HEK293 (cell line): Measurements from ENCODE around the gene ERICH3.

Source experiments
- CTCF ChIA-PET: fragments of 350-600 bp; formaldehyde crosslinking; extraction: SDS; loops from one replicate; lab custom pipeline; 2021; ENCODE audit warnings: antibody characterized with exemption; lab: Yijun Ruan, JAX
- POLR2A ChIA-PET: fragments of 300-600 bp; formaldehyde crosslinking; extraction: SDS; loops from one replicate; lab custom pipeline; 2020; ENCODE audit warnings: antibody characterized with exemption, inconsistent platforms; lab: Yijun Ruan, JAX
- H3K27ac ChIP-seq: fragments of 200-500 bp; sonication (Bioruptor generic); 2 replicates; pipeline ENCODE4 v1.5.1; 2014; ENCODE audit warnings: low read depth, low read length, control low read depth, inconsistent platforms; ENCODE audit errors: extremely low read depth
- H3K36me3 ChIP-seq, 2 experiments: fragments of 200-500 bp in 1 of 2; sonication (Bioruptor generic) in 1 of 2; 1 replicate in 1 of 2; 2 replicates in 1 of 2; pipeline ENCODE4 v1.5.1; 2014 to 2017; ENCODE audit warnings: inconsistent platforms in 2 of 2, low read length in 2 of 2; ENCODE audit not compliant: control insufficient read depth in 2 of 2, insufficient read depth in 1 of 2
- H3K4me1 ChIP-seq: fragments of 200-500 bp; sonication (Bioruptor generic); 2 replicates; pipeline ENCODE4 v1.5.1; 2014; ENCODE audit warnings: mild to moderate bottlenecking, low read length, inconsistent platforms; ENCODE audit not compliant: control insufficient read depth, insufficient read depth
- H3K4me3 ChIP-seq: 2 replicates; pipeline ENCODE4 v1.5.1; 2011; ENCODE audit warnings: low read depth, mild to moderate bottlenecking, control low read depth, low read length, moderate library complexity
- H3K9me3 ChIP-seq: fragments of 200-500 bp; sonication (Bioruptor generic); 2 replicates; pipeline ENCODE4 v1.5.1; 2014; ENCODE audit warnings: low read depth, low read length, inconsistent platforms; ENCODE audit not compliant: control insufficient read depth, insufficient read depth
- AEBP2 ChIP-seq: fragments of 450-650 bp; formaldehyde crosslinking; IDR thresholded peaks from 2 replicates; pipeline ENCODE4 v1.5.1; 2016; ENCODE audit warnings: missing biosample characterization, missing genetic modification characterization, borderline replicate concordance
- BCL11B ChIP-seq: fragments of 450-650 bp; formaldehyde crosslinking; IDR thresholded peaks from 2 replicates; pipeline ENCODE4 v1.5.1; 2016; ENCODE audit warnings: low read depth, missing biosample characterization, missing genetic modification characterization
- HOXA7 ChIP-seq: sonication (generic); formaldehyde crosslinking; IDR thresholded peaks from 2 replicates; pipeline ENCODE4 v1.8.1; 2022; ENCODE audit warnings: missing genetic modification reagents, borderline replicate concordance
- HOXC10 ChIP-seq: sonication (generic); formaldehyde crosslinking; IDR thresholded peaks from 2 replicates; pipeline ENCODE4 v1.8.1; 2023; ENCODE audit warnings: mild to moderate bottlenecking, missing genetic modification reagents
- KLF1 ChIP-seq: fragments of 450-650 bp; formaldehyde crosslinking; IDR thresholded peaks from 2 replicates; pipeline ENCODE4 v1.5.1; 2016; ENCODE audit warnings: missing biosample characterization, missing genetic modification characterization
- KLF17 ChIP-seq: fragments of 450-650 bp; formaldehyde crosslinking; IDR thresholded peaks from 2 replicates; pipeline ENCODE4 v1.5.1; 2016; ENCODE audit warnings: missing biosample characterization, missing genetic modification characterization
- SALL2 ChIP-seq: fragments of 450-650 bp; formaldehyde crosslinking; IDR thresholded peaks from 2 replicates; pipeline ENCODE4 v1.5.0; 2017; ENCODE audit warnings: missing biosample characterization, mild to moderate bottlenecking, missing genetic modification characterization, borderline replicate concordance
- TSHZ1 ChIP-seq: fragments of 450-650 bp; formaldehyde crosslinking; IDR thresholded peaks from 2 replicates; pipeline ENCODE4 v1.5.1; 2016; ENCODE audit warnings: missing biosample characterization, missing genetic modification characterization, borderline replicate concordance
- YY1 ChIP-seq: fragments of 450-650 bp; formaldehyde crosslinking; IDR thresholded peaks from 2 replicates; pipeline ENCODE4 v1.5.1; 2018; ENCODE audit warnings: missing biosample characterization, missing genetic modification characterization
- ZBTB48 ChIP-seq: fragments of 450-650 bp; formaldehyde crosslinking; IDR thresholded peaks from 2 replicates; pipeline ENCODE4 v1.5.1; 2016; ENCODE audit warnings: missing biosample characterization, missing genetic modification characterization
- ZFP37 ChIP-seq: fragments of 450-650 bp; formaldehyde crosslinking; IDR thresholded peaks from 2 replicates; pipeline ENCODE4 v1.5.1; 2016; ENCODE audit warnings: missing biosample characterization, missing genetic modification characterization
- ZIC2 ChIP-seq: fragments of 450-650 bp; formaldehyde crosslinking; IDR thresholded peaks from 2 replicates; pipeline ENCODE4 v1.5.1; 2016; ENCODE audit warnings: missing biosample characterization, missing genetic modification characterization
- ZNF121 ChIP-seq: fragments of 450-650 bp; formaldehyde crosslinking; IDR thresholded peaks from 2 replicates; pipeline ENCODE4 v1.5.1; 2016; ENCODE audit warnings: missing biosample characterization, missing genetic modification characterization
- ZNF174 ChIP-seq: fragments of 450-650 bp; formaldehyde crosslinking; IDR thresholded peaks from 2 replicates; pipeline ENCODE4 v1.5.0; 2017; ENCODE audit warnings: missing biosample characterization, mild to moderate bottlenecking, missing genetic modification characterization
- ZNF2 ChIP-seq: fragments of 450-650 bp; formaldehyde crosslinking; IDR thresholded peaks from 2 replicates; pipeline ENCODE4 v1.5.1; 2016; ENCODE audit warnings: missing biosample characterization, missing genetic modification characterization
- ZNF24 ChIP-seq: fragments of 450-650 bp; formaldehyde crosslinking; IDR thresholded peaks from 2 replicates; pipeline ENCODE4 v1.5.1; 2016; ENCODE audit warnings: missing biosample characterization, missing genetic modification characterization
- ZNF416 ChIP-seq: fragments of 450-650 bp; formaldehyde crosslinking; IDR thresholded peaks from 2 replicates; pipeline ENCODE4 v1.5.1; 2016; ENCODE audit warnings: missing biosample characterization, missing genetic modification characterization
- ZNF600 ChIP-seq: fragments of 450-650 bp; formaldehyde crosslinking; IDR thresholded peaks from 2 replicates; pipeline ENCODE4 v1.5.1; 2016; ENCODE audit warnings: missing biosample characterization, missing genetic modification characterization
- ZNF624 ChIP-seq: fragments of 450-650 bp; formaldehyde crosslinking; IDR thresholded peaks from 2 replicates; pipeline ENCODE4 v1.5.1; 2017; ENCODE audit warnings: missing biosample characterization, missing genetic modification characterization
- ZNF654 ChIP-seq: fragments of 450-650 bp; formaldehyde crosslinking; IDR thresholded peaks from 2 replicates; pipeline ENCODE4 v1.5.1; 2016; ENCODE audit warnings: low read depth, missing biosample characterization, missing genetic modification characterization
- ZNF664 ChIP-seq: fragments of 450-650 bp; formaldehyde crosslinking; IDR thresholded peaks from 2 replicates; pipeline ENCODE4 v1.5.1; 2016; ENCODE audit warnings: missing biosample characterization, missing genetic modification characterization
- ZNF677 ChIP-seq: fragments of 450-650 bp; IDR thresholded peaks from 2 replicates; pipeline ENCODE4 v1.5.0; 2018; ENCODE audit warnings: missing biosample characterization, mild to moderate bottlenecking, missing genetic modification characterization, moderate library complexity
- ZNF76 ChIP-seq: fragments of 450-650 bp; formaldehyde crosslinking; IDR thresholded peaks from 2 replicates; pipeline ENCODE4; 2016; ENCODE audit warnings: low read depth, missing biosample characterization, missing genetic modification characterization, borderline replicate concordance
- ZNF776 ChIP-seq: fragments of 450-650 bp; formaldehyde crosslinking; IDR thresholded peaks from 2 replicates; pipeline ENCODE4 v1.5.0; 2017; ENCODE audit warnings: missing biosample characterization, missing genetic modification characterization, borderline replicate concordance
- ZNF777 ChIP-seq: fragments of 450-650 bp; formaldehyde crosslinking; IDR thresholded peaks from 2 replicates; pipeline ENCODE4 v1.5.1; 2017; ENCODE audit warnings: missing biosample characterization, missing genetic modification characterization, borderline replicate concordance
- ZNF785 ChIP-seq: fragments of 450-650 bp; formaldehyde crosslinking; IDR thresholded peaks from 2 replicates; pipeline ENCODE4 v1.5.1; 2016; ENCODE audit warnings: missing biosample characterization, missing genetic modification characterization
- ZSCAN16 ChIP-seq: fragments of 450-650 bp; formaldehyde crosslinking; IDR thresholded peaks from 2 replicates; pipeline ENCODE4 v1.5.1; 2016; ENCODE audit warnings: missing biosample characterization, missing genetic modification characterization
- TF ChIP-seq, protein P1 (sequence below): fragments of 450-650 bp; formaldehyde crosslinking; IDR thresholded peaks from 2 replicates; pipeline ENCODE4 v1.5.0; 2017; ENCODE audit warnings: missing biosample characterization, missing genetic modification characterization, borderline replicate concordance

The ERICH3 gene

GRCh38 chr1:74545821-74546220 is 127.8 kb downstream of the ERICH3 start:
- Histone ChIP-seq H3K4me1 (no peaks in the 10 kb centered on the region), H3K9me3 (no peaks in the 10 kb centered on the region), H3K4me3 (no peak overlapping the region), H3K36me3 (no peaks in the 10 kb centered on the region), H3K27ac (no peak overlapping the region)
- ChIA-PET CTCF (no interaction called here), POLR2A (no interaction called here)
- TF ChIP-seq ZNF416 (tag by site-specific recombination) (no peak), ZSCAN16 (tag by site-specific recombination) (no peak), KLF17 (tag by site-specific recombination) (no peak), YY1 (tag by site-specific recombination) (no peak), ZNF24 (tag by site-specific recombination) (no peak), KLF1 (tag by site-specific recombination) (no peak), ZNF2 (tag by site-specific recombination) (no peak), AEBP2 (tag by site-specific recombination) (no peak), ZNF664 (no peak), ZNF785 (no peak), ZFP37 (no peak), ZNF76 (tag by site-specific recombination) (no peak), ZBTB48 (tag by site-specific recombination) (no peak), ZNF776 (tag by site-specific recombination) (no peak)

GRCh38 chr1:74534241-74534640 is 139.4 kb downstream of the ERICH3 start:
- ChIA-PET POLR2A (no interaction called here), CTCF (no interaction called here)
- Histone ChIP-seq H3K4me3 (no peak overlapping the region), H3K9me3 (no peaks in the 10 kb centered on the region), H3K27ac (no peak overlapping the region), H3K4me1 (no peaks in the 10 kb centered on the region), H3K36me3 (no peaks in the 10 kb centered on the region)
- TF ChIP-seq ZIC2: no peak
- TF ChIP-seq BCL11B: no peak
- no peak for TF ChIP-seq ZNF600 (tag by site-specific recombination)
- TF ChIP-seq ZNF624: no peak
- no peak for TF ChIP-seq ZNF121 (tag by site-specific recombination)
- no peak for TF ChIP-seq TSHZ1 (tag by site-specific recombination)
- TF ChIP-seq HOXA7: no peak
- no peak for TF ChIP-seq SALL2 (tag by site-specific recombination)
- no peak for TF ChIP-seq ZNF654 (tag by site-specific recombination)
- no peak for TF ChIP-seq ZNF174 (tag by site-specific recombination)
- no peak for TF ChIP-seq ZNF777 (tag by site-specific recombination)
- no peak for TF ChIP-seq HOXC10 (CRISPR knock-in tag)
- TF ChIP-seq ZNF677: no peak
- TF ChIP-seq, protein P1, sequence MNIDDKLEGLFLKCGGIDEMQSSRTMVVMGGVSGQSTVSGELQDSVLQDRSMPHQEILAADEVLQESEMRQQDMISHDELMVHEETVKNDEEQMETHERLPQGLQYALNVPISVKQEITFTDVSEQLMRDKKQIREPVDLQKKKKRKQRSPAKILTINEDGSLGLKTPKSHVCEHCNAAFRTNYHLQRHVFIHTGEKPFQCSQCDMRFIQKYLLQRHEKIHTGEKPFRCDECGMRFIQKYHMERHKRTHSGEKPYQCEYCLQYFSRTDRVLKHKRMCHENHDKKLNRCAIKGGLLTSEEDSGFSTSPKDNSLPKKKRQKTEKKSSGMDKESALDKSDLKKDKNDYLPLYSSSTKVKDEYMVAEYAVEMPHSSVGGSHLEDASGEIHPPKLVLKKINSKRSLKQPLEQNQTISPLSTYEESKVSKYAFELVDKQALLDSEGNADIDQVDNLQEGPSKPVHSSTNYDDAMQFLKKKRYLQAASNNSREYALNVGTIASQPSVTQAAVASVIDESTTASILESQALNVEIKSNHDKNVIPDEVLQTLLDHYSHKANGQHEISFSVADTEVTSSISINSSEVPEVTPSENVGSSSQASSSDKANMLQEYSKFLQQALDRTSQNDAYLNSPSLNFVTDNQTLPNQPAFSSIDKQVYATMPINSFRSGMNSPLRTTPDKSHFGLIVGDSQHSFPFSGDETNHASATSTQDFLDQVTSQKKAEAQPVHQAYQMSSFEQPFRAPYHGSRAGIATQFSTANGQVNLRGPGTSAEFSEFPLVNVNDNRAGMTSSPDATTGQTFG (tag by site-specific recombination): no peak
